AG09319 (cell line): ENCODE measurements around the gene CAMK2N1.

Experiments
- DNase-seq: peaks from one replicate; pipeline ENCODE4 v3.0.0-alpha.2; 2010; ENCODE audit warnings: low read depth; ENCODE audit errors: extremely low read depth
- CTCF ChIP-seq: IDR thresholded peaks from 2 replicates; pipeline ENCODE4 v1.5.1; 2011; ENCODE audit warnings: low read depth, mild to moderate bottlenecking, inconsistent platforms, low read length, moderate library complexity

Gene CAMK2N1

DNA sequence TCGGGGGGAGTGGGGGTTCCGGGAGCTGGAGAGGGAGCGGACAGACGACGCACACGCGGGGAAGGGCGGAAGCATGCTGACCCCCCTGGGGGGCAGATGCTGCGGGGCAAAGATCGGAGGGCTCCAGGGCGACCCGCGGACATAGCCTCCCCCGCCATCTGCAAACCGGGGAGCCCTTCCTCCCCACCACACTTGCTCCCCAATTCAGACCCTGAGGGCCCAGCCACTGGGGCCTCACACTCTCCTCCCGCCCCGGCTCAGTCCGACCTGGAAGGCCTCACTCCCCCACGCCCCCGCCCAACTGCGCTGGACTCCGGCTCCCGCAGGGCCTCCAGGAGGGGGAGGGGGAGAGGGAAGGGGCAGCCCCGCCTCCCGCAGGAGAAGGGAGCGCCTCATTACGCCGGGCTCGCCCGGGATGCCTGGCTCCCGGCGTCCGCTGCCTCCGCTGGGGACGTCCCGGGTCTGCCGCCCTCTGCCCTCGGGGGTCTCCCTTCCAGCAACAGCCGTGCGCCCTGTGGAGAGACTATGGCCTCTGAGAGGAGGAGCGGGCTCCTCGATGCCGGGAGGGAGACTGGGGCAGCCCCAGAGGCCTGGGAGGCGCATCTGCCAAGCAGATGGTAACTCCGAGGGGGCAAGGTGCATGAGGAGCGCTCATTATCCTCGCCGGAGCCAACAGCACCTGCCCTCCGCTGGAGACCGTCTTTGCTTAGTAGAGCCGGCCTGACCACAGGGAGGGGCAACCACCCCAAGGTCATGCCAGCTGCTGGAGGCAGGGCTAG, 636 bp upstream of the CAMK2N1 start:
- no peak for DNase-seq
- no peak for TF ChIP-seq CTCF

DNA sequence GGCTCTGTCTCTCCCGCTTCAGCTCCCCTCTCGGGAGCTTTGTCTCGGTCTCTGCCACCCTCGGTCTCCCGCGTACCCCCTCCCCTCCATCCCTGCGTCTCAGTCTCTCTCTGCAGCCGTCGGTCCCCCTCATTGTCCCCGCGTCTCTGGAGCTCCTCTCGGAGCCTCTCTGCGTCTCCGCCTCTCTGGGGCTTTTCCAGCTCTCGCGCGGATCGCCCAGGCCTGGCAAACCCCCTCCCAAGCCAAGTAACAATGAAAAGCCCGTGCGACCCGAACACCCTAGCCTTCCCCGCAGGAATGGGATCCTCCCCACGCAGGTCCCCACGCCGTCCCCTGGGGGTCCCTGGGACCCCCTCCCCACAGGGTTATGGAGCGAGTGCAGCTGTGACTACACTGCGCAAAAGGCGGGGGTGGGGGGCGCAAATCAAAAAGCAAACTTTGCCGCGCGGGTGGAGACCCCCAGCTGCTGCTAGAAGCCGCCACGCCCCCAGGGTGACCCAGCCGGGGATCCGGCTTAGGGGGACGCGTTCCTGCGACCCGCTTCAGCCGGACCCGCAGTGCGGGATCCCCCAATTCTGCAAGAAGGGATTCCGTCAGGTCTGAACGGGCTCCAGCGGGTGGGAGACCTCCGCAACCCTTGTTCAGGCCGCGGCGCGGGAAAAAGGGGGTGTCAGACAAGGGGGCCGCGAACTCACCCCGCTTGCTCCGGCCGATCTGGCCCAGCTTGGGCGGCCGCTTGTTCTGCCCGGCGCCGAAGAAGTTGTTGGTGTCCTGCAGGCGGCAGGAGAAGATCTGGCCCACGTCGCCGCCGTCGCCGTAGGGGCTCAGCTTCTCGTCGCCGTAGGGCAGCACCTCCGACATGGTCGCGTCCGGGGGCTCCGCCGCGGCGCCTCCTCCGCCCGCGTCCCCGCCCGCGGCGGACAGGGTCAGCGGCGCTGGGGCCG, 1.2 kb downstream of the CAMK2N1 start:
- no peak for DNase-seq
- no peak for TF ChIP-seq CTCF

- no peak for DNase-seq
- peak; percentile 11 for TF ChIP-seq CTCF
These were observed 2.0 kb downstream of the CAMK2N1 start for GRCh38 chr1:20483833-20484518.

- no peak for TF ChIP-seq CTCF
- no peak for DNase-seq
These were observed 2.7 kb downstream of the CAMK2N1 start for GRCh38 chr1:20483098-20483832.

GRCh38 chr1:20481643-20482498, 4.1 kb downstream of the CAMK2N1 start:
- no peak for TF ChIP-seq CTCF
- DNase-seq = no peak

- TF ChIP-seq CTCF = no peak
- no peak for DNase-seq
These were observed 4.9 kb downstream of the CAMK2N1 start for GRCh38 chr1:20480951-20481617.
